Caco-2 (cell line): ENCODE measurements around the gene LTF. TPM values are rescaled to one million over a fixed set of nuclear protein-coding genes. Genes with fewer than 3 reads are reported as not detected.

Experiments
- BruUV-seq: library from RNA; stranded (reverse); fragments of 400-500 nt; replicated peaks from 2 replicates; lab custom pipeline; 2021; lab: Mats Ljungman, UMichigan
- CTCF ChIA-PET: fragments of 300-600 bp; sonication (Branson Sonifier 250); formaldehyde crosslinking; loops from one replicate; lab custom pipeline; 2022; ENCODE audit warnings: antibody characterized with exemption; lab: Charles Lee
- POLR2A ChIA-PET: fragments of 300-600 bp; sonication (Branson Sonifier 250); formaldehyde crosslinking; loops from one replicate; lab custom pipeline; 2022; ENCODE audit warnings: antibody characterized with exemption; lab: Charles Lee
- DNase-seq, 2 experiments: peaks; one replicate each; pipeline versions ENCODE4 v3.0.0 to v3.0.0-alpha.2; 2020 to 2022
- H3K27me3 ChIP-seq: replicated peaks from 2 replicates; pipeline ENCODE4 v1.6.0; 2011; ENCODE audit warnings: low read length; ENCODE audit not compliant: control insufficient read depth, insufficient read depth
- H3K36me3 ChIP-seq: 2 replicates; pipeline ENCODE4 v1.5.1; 2011; ENCODE audit warnings: low read length; ENCODE audit not compliant: control insufficient read depth, insufficient read depth
- H3K4me1 ChIP-seq: fragments of 250-450 bp; sonication (Bioruptor Pico); 2 replicates; pipeline ENCODE4 v1.5.1; 2020; ENCODE audit warnings: mild to moderate bottlenecking
- H3K4me3 ChIP-seq: 2 replicates; pipeline ENCODE4 v1.5.1; 2011; ENCODE audit warnings: low read depth, mild to moderate bottlenecking, control low read depth, low read length
- H3K9me3 ChIP-seq: fragments of 250-450 bp; sonication (Bioruptor Pico); 2 replicates; pipeline ENCODE4 v1.5.1; 2020; ENCODE audit warnings: mild to moderate bottlenecking, moderate library complexity
- H3K27ac Mint-ChIP-seq: one replicate; pipeline ENCODE4 v1.8.0; 2022; ENCODE audit warnings: mixed read lengths; ENCODE audit not compliant: unreplicated experiment
- H3K27me3 Mint-ChIP-seq: one replicate; pipeline ENCODE4 v1.8.0; 2022; ENCODE audit warnings: mixed read lengths; ENCODE audit not compliant: insufficient read depth, unreplicated experiment
- H3K36me3 Mint-ChIP-seq: one replicate; pipeline ENCODE4 v1.8.0; 2022; ENCODE audit warnings: mild to moderate bottlenecking, mixed read lengths; ENCODE audit not compliant: insufficient read depth, unreplicated experiment
- H3K4me1 Mint-ChIP-seq: one replicate; pipeline ENCODE4 v1.8.0; 2022; ENCODE audit warnings: low read depth, mixed read lengths; ENCODE audit not compliant: unreplicated experiment
- H3K4me3 Mint-ChIP-seq: one replicate; pipeline ENCODE4 v1.8.0; 2022; ENCODE audit warnings: mild to moderate bottlenecking, moderate library complexity, mixed read lengths; ENCODE audit not compliant: unreplicated experiment
- H3K9me3 Mint-ChIP-seq: one replicate; pipeline ENCODE4 v1.8.0; 2022; ENCODE audit warnings: mixed read lengths; ENCODE audit not compliant: unreplicated experiment
- intact Hi-C: fragments of 100-400 bp; cut with micrococcal nuclease; formaldehyde crosslinking; loops from one replicate; pipeline ENCODE4 v1.10.0; 2022; ENCODE audit not compliant: unreplicated experiment
- total RNA-seq: library from RNA; stranded (reverse); gene quantifications from 2 replicates; pipeline ENCODE4 v1.2.3, GENCODE V29; 2022
- TF ChIP-seq, protein P1 (sequence below), 2 experiments: fragments of 200-600 bp in 1 of 2; IDR thresholded peaks; 1 replicate in 1 of 2; 2 replicates in 1 of 2; pipeline versions ENCODE4 v1.5.1 to v1.8.0; 2011 to 2022; ENCODE audit warnings: antibody characterized with exemption in 1 of 2, control low read depth in 1 of 2, inconsistent platforms in 1 of 2, low read depth in 1 of 2, low read length in 1 of 2, mild to moderate bottlenecking in 1 of 2, moderate library complexity in 1 of 2; ENCODE audit not compliant: insufficient read depth in 1 of 2, severe bottlenecking in 1 of 2, unreplicated experiment in 1 of 2

LTF gene
- total RNA-seq, 1 experiment from 2014 or later, result not detected

DNA sequence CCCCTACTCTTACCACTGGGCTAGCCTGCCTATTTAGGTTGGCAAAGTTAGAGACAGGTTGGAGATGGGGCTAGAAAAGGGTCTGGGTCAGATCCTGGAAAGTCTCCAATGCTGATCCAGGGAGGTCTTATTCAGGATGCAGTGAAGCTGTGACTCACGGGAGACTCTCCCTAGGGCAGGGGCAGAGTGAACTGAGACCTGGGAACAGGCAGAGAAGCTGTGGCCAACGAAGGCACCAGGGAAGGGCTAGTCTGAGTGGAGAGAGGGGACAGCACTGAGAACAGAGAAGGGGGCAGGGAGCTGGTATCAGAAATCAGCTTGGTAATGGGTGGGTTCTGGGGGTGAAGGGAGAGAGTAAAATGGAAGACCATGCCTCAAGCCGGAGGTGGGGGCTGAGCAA is 2.2 kb downstream of the LTF start:
- no peaks in the 10 kb centered on the region for H3K36me3 Mint-ChIP-seq
- Histone ChIP-seq H3K27me3 (no peaks in the 10 kb centered on the region; the same call in 1 of the 2 replicates), H3K9me3 (0 out of 2 replicates have a peak, but pooled peaks cover 4% of the 10 kb centered on the region), H3K4me3 (no peak overlapping the region), H3K4me1 (no peaks in the 10 kb centered on the region), H3K36me3 (no peaks in the 10 kb centered on the region)
- no peak overlapping the region for H3K4me3 Mint-ChIP-seq
- no peak for DNase-seq
- BruUV-seq, result no TSS peak
- ChIA-PET POLR2A (no interaction called here), CTCF (interaction anchor here (0.6 to 1.6 kb wide), 7 partner anchors 8 to 231 kb away, joined by 3 to 9 read pairs (median 5); partner anchors contain the start of gene ALS2CL)
- H3K27ac Mint-ChIP-seq, result no peak overlapping the region
- TF ChIP-seq, protein P1, sequence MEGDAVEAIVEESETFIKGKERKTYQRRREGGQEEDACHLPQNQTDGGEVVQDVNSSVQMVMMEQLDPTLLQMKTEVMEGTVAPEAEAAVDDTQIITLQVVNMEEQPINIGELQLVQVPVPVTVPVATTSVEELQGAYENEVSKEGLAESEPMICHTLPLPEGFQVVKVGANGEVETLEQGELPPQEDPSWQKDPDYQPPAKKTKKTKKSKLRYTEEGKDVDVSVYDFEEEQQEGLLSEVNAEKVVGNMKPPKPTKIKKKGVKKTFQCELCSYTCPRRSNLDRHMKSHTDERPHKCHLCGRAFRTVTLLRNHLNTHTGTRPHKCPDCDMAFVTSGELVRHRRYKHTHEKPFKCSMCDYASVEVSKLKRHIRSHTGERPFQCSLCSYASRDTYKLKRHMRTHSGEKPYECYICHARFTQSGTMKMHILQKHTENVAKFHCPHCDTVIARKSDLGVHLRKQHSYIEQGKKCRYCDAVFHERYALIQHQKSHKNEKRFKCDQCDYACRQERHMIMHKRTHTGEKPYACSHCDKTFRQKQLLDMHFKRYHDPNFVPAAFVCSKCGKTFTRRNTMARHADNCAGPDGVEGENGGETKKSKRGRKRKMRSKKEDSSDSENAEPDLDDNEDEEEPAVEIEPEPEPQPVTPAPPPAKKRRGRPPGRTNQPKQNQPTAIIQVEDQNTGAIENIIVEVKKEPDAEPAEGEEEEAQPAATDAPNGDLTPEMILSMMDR (IDR thresholded peaks at IDR 0.05; ENCODE audit: insufficient read depth in 1 of 2, low read depth in 1 of 2, low read length in 1 of 2, severe bottlenecking in 1 of 2, unreplicated experiment in 1 of 2), result no peak
- no peaks in the 10 kb centered on the region for H3K27me3 Mint-ChIP-seq
- intact Hi-C loops, result no loop called here
- H3K4me1 Mint-ChIP-seq, result no peaks in the 10 kb centered on the region
- no peaks in the 10 kb centered on the region for H3K9me3 Mint-ChIP-seq

GRCh38 chr3:46462111-46462510 is 2.6 kb downstream of the LTF start:
- TF ChIP-seq, protein P1 (IDR thresholded peaks at IDR 0.05; ENCODE audit: insufficient read depth in 1 of 2, low read depth in 1 of 2, low read length in 1 of 2, severe bottlenecking in 1 of 2, unreplicated experiment in 1 of 2), result no peak
- Mint-ChIP-seq H3K27ac (no peak overlapping the region), H3K4me3 (no peak overlapping the region), H3K4me1 (no peaks in the 10 kb centered on the region), H3K36me3 (no peaks in the 10 kb centered on the region), H3K9me3 (no peaks in the 10 kb centered on the region), H3K27me3 (no peaks in the 10 kb centered on the region)
- no TSS peak for BruUV-seq
- ChIA-PET CTCF (interaction anchor here (0.6 to 1.6 kb wide), 8 partner anchors 8 to 231 kb away, joined by 3 to 9 read pairs (median 4); partner anchors contain the start of gene ALS2CL), POLR2A (no interaction called here)
- H3K9me3 ChIP-seq, result 0 out of 2 replicates have a peak, but pooled peaks cover 4% of the 10 kb centered on the region
- intact Hi-C loops, result no loop called here
- no peak for DNase-seq
- H3K36me3 ChIP-seq, result no peaks in the 10 kb centered on the region
- no peaks in the 10 kb centered on the region for H3K4me1 ChIP-seq
- H3K4me3 ChIP-seq, result no peak overlapping the region
- H3K27me3 ChIP-seq, result no peaks in the 10 kb centered on the region; the same call in 1 of the 2 replicates

DNA sequence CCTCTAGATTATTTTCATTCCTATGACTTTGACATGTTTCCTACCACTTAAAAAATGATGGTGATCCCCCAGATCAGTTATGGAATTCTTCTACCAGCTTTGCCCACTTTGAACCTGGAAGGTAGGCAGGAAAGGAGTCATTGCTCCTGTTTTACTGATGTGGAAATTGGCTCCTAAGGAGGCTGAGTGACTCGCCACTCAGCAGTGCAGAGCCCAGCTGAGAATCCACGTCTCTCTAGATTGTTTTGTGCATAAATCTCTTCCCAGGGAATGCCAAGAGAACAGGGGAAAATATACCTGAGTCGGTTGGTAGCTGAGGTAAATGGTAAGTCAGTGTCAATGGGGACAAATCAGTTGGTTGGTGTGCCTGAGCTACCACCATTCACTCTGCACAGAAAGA is 4.7 kb downstream of the LTF start:
- H3K27ac Mint-ChIP-seq, result no peak overlapping the region
- TF ChIP-seq, protein P1 (IDR thresholded peaks at IDR 0.05; ENCODE audit: insufficient read depth in 1 of 2, low read depth in 1 of 2, low read length in 1 of 2, severe bottlenecking in 1 of 2, unreplicated experiment in 1 of 2), result no peak
- H3K4me1 Mint-ChIP-seq, result no peaks in the 10 kb centered on the region
- H3K36me3 Mint-ChIP-seq, result no peaks in the 10 kb centered on the region
- no peaks in the 10 kb centered on the region; the same call in 1 of the 2 replicates for H3K27me3 ChIP-seq
- H3K4me1 ChIP-seq, result no peaks in the 10 kb centered on the region
- no peak overlapping the region for H3K4me3 Mint-ChIP-seq
- intact Hi-C loops, result no loop called here
- no TSS peak for BruUV-seq
- ChIA-PET POLR2A (no interaction called here), CTCF (no interaction called here)
- no peak for DNase-seq
- H3K4me3 ChIP-seq, result no peak overlapping the region
- no peaks in the 10 kb centered on the region for H3K9me3 Mint-ChIP-seq
- 0 out of 2 replicates have a peak, but pooled peaks cover 4% of the 10 kb centered on the region for H3K9me3 ChIP-seq
- no peaks in the 10 kb centered on the region for H3K36me3 ChIP-seq
- H3K27me3 Mint-ChIP-seq, result no peaks in the 10 kb centered on the region
